Measurements from ENCODE around the gene FRMD5.
"Not testable (repeated sequence)": the region's sequence is repeated elsewhere in the genome, so short reads cannot be mapped to it uniquely, and the experiment has no call there.

Gene FRMD5

DNA sequence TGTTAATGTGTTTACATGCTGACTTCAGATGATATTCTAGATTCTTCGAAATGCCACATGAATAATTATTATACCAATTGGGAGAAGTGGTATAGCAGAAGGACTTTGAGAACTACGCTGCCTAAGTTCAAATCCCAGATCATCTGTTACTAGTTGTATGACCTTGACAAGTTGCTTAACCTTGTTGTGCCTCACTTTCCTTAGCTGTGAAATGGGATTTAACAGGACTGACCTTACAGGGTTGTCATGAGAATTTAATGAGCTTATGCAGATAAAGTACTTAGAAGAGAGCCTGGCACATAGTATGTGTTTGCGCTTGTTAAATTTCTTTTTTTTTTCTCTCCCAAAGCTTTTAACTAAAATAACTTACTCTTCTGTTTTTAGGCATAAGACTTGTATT lies 343.8 kb downstream of the FRMD5 start:
- peaks cover 8% of the 10 kb centered on the region; the same call in 1 of the 2 replicates for H3K36me3 ChIP-seq (ENCODE audit: insufficient read depth)
- no peaks in the 10 kb centered on the region for H4K20me1 ChIP-seq (ENCODE audit: insufficient read depth)
- no peaks in the 10 kb centered on the region for H3K79me2 ChIP-seq (ENCODE audit: insufficient read depth, low read depth)
- no peak overlapping the region for H3K4me2 ChIP-seq
- no peak overlapping the region for H3K9ac ChIP-seq
- H2AFZ ChIP-seq (ENCODE audit: low read depth): no peak overlapping the region
- no peak overlapping the region for H3K27ac ChIP-seq
- H3K4me3 ChIP-seq (IDR thresholded peaks at IDR 0.05; ENCODE audit: insufficient read depth, low read depth, low read length): no peak overlapping the region
- H3K4me1 ChIP-seq (ENCODE audit: low read depth, poor library complexity, severe bottlenecking): no peaks in the 10 kb centered on the region
- no peaks in the 10 kb centered on the region for H3K27me3 ChIP-seq (ENCODE audit: insufficient read depth, low read depth)
- TF ChIP-seq, protein P1, sequence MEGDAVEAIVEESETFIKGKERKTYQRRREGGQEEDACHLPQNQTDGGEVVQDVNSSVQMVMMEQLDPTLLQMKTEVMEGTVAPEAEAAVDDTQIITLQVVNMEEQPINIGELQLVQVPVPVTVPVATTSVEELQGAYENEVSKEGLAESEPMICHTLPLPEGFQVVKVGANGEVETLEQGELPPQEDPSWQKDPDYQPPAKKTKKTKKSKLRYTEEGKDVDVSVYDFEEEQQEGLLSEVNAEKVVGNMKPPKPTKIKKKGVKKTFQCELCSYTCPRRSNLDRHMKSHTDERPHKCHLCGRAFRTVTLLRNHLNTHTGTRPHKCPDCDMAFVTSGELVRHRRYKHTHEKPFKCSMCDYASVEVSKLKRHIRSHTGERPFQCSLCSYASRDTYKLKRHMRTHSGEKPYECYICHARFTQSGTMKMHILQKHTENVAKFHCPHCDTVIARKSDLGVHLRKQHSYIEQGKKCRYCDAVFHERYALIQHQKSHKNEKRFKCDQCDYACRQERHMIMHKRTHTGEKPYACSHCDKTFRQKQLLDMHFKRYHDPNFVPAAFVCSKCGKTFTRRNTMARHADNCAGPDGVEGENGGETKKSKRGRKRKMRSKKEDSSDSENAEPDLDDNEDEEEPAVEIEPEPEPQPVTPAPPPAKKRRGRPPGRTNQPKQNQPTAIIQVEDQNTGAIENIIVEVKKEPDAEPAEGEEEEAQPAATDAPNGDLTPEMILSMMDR (conservative IDR thresholded peaks at IDR 0.05; ENCODE audit: low read depth, low read length): no peak

DNA sequence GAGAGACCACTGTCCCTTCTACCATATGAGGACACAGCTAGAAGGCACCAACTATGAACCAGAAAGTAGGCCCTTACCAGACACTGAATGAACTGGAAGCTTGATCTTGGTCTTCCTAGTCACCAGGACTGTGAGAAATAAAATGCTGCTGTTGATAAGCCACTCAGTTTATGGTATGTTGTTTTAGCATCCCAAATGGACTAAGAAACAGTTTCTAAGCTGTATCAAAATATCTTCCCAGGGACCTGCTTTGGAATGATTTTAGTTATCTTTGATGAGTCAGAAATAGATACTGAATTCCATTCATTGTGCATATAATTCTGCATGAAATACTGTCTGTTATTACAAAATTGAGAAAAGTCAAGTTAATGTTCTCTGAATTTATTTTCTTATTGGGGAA lies 349.6 kb downstream of the FRMD5 start:
- Histone ChIP-seq H3K9ac (no peak overlapping the region), H3K36me3 (ENCODE audit: insufficient read depth) (peaks cover 11% of the 10 kb centered on the region), H3K79me2 (ENCODE audit: insufficient read depth, low read depth) (no peaks in the 10 kb centered on the region), H3K27me3 (ENCODE audit: insufficient read depth, low read depth) (no peaks in the 10 kb centered on the region), H3K4me3 (IDR thresholded peaks at IDR 0.05; ENCODE audit: insufficient read depth, low read depth, low read length) (no peak overlapping the region), H3K4me2 (no peak overlapping the region), H2AFZ (ENCODE audit: low read depth) (no peak overlapping the region), H3K27ac (no peak overlapping the region), H4K20me1 (ENCODE audit: insufficient read depth) (no peaks in the 10 kb centered on the region), H3K4me1 (ENCODE audit: low read depth, poor library complexity, severe bottlenecking) (no peaks in the 10 kb centered on the region)
- TF ChIP-seq, protein P1 (conservative IDR thresholded peaks at IDR 0.05; ENCODE audit: low read depth, low read length): no peak

DNA sequence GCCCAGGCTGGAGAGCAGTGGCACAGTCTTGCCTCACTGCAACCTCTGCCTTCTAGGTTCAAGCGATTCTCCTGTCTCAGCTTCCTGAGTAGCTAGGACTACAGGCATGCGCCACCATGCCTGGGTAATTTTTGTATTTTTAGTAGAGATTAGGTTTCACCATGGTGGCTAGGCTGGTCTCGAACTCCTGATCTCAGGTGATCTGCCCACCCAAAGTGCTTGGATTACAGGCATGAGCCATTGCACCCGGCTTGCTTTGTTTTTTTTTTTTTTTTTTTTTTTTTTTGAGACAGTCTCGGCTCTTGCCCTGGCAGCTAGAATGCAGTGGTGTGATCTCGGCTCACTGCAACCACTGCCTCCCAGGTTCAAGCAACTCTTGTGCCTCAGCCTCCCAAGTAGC lies 362.6 kb downstream of the FRMD5 start:
- Histone ChIP-seq H3K79me2 (ENCODE audit: insufficient read depth, low read depth) (peaks cover 67% of the 10 kb centered on the region), H3K4me1 (ENCODE audit: low read depth, poor library complexity, severe bottlenecking) (peaks cover 29% of the 10 kb centered on the region), H3K36me3 (ENCODE audit: insufficient read depth) (peaks cover 11% of the 10 kb centered on the region; the same call in 1 of the 2 replicates)
- H3K4me2 ChIP-seq; H2AFZ ChIP-seq (ENCODE audit: low read depth); H3K9ac ChIP-seq; H3K4me3 ChIP-seq (IDR thresholded peaks at IDR 0.05; ENCODE audit: insufficient read depth, low read depth, low read length); H4K20me1 ChIP-seq (ENCODE audit: insufficient read depth); H3K27me3 ChIP-seq (ENCODE audit: insufficient read depth, low read depth); H3K27ac ChIP-seq: not testable (repeated sequence)

DNA sequence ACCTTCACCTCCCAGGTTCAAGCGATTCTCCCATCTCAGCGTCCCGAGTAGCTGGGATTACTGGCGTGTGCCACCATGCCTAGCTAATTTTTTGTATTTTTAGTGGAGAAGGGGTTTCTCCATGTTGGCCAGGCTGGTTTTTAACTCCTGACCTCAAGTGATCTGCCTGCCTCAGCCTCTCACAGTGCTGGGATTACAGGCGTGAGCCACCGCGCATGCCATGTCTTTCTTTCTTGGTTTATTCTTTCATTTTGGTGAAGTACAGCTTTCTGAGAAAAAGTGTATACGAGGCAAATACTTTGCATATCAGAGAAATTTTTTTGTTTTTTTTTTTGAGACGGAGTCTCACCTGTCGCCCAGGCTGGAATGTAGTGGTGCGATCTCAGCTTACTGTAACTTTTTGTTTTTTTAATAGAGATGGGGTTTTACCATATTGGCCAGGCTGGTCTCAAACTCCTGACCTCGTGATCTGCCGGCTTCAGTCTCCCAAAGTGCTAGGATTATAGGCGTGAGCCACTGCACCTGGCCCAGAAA lies 363.5 kb downstream of the FRMD5 start:
- not testable (repeated sequence) for H3K9ac ChIP-seq; H3K27ac ChIP-seq; H4K20me1 ChIP-seq (ENCODE audit: insufficient read depth); H3K4me2 ChIP-seq; H3K4me3 ChIP-seq (IDR thresholded peaks at IDR 0.05; ENCODE audit: insufficient read depth, low read depth, low read length); H2AFZ ChIP-seq (ENCODE audit: low read depth); H3K27me3 ChIP-seq (ENCODE audit: insufficient read depth, low read depth)
- Histone ChIP-seq H3K79me2 (ENCODE audit: insufficient read depth, low read depth) (peaks cover 76% of the 10 kb centered on the region), H3K36me3 (ENCODE audit: insufficient read depth) (peaks cover 11% of the 10 kb centered on the region; the same call in 1 of the 2 replicates), H3K4me1 (ENCODE audit: low read depth, poor library complexity, severe bottlenecking) (peaks cover 30% of the 10 kb centered on the region)

DNA sequence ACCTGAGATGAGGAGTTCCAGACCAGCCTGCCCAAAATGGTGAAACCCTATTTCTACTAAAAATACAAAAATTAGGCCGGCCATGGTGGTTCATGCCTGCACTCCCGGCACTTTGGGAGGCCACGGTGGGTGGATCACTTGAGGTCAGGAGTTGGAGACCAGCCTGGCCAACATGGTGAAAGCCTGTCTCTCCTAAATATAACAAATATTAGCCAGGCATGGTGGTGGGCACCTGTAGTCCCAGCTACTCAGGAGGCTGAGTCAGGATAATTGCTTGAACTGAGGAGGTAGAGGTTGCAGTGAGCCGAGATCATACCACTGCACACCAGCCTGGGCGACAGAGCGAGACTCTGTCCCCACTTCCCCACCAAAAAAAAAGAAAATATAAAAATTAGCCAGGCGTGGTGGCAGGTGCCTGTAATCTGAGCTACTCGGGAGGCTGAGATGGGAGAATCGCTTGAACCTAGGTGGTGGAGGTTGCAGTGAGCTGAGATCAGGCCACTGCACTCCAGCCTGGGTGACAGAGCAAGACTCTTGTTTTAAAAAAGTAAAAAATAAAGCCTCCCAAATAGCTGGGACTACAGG lies 364.3 kb downstream of the FRMD5 start:
- H4K20me1 ChIP-seq (ENCODE audit: insufficient read depth); H3K4me2 ChIP-seq; H2AFZ ChIP-seq (ENCODE audit: low read depth); H3K4me3 ChIP-seq (IDR thresholded peaks at IDR 0.05; ENCODE audit: insufficient read depth, low read depth, low read length); H3K27me3 ChIP-seq (ENCODE audit: insufficient read depth, low read depth); H3K9ac ChIP-seq; H3K27ac ChIP-seq: not testable (repeated sequence)
- peaks cover 11% of the 10 kb centered on the region; the same call in 1 of the 2 replicates for H3K36me3 ChIP-seq (ENCODE audit: insufficient read depth)
- peaks cover 38% of the 10 kb centered on the region for H3K4me1 ChIP-seq (ENCODE audit: low read depth, poor library complexity, severe bottlenecking)
- peaks cover 84% of the 10 kb centered on the region for H3K79me2 ChIP-seq (ENCODE audit: insufficient read depth, low read depth)

DNA sequence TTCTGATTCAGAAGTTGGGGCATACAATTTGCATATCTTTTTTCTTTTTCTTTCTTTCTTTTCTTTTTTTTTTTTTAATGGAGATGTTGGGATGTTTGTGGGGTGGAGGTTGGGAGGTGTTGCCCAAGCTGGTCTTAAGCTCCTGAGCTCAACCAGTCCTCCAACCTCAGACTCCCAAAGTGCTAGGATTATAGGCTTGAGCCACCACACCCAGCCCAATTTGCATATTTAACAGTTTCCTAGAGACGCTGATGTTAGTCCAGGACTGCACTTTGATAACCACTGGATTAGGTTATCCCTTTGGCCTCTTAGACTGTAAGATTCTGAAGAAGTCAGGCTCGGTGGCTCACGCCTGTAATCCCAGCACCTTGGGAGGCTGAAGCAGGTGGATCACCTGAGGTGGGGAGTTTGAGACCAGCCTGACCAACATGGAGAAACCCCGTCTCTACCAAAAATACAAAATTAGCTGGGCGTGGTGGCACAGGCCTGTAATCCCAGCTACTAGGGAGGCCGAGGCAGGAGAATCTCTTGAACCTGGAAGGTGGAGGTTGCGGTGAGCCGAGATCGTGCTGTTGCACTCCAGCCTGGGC lies 365.0 kb downstream of the FRMD5 start:
- Histone ChIP-seq H3K4me1 (ENCODE audit: low read depth, poor library complexity, severe bottlenecking) (peaks cover 39% of the 10 kb centered on the region), H3K36me3 (ENCODE audit: insufficient read depth) (peaks cover 11% of the 10 kb centered on the region; the same call in 1 of the 2 replicates), H3K79me2 (ENCODE audit: insufficient read depth, low read depth) (peaks cover 89% of the 10 kb centered on the region)
- not testable (repeated sequence) for H4K20me1 ChIP-seq (ENCODE audit: insufficient read depth); H3K27ac ChIP-seq; H3K9ac ChIP-seq; H3K4me3 ChIP-seq (IDR thresholded peaks at IDR 0.05; ENCODE audit: insufficient read depth, low read depth, low read length); H3K27me3 ChIP-seq (ENCODE audit: insufficient read depth, low read depth); H2AFZ ChIP-seq (ENCODE audit: low read depth); H3K4me2 ChIP-seq
